H1 (cell line): ENCODE data around the gene RPL37. TPM values are rescaled to one million over a fixed set of nuclear protein-coding genes. Genes with fewer than 3 reads are reported as not detected.

Experiments used
- CTCF ChIA-PET: fragments of 300-600 bp; sonication (Branson Sonifier 250); formaldehyde crosslinking; loops from one replicate; lab custom pipeline; 2021; ENCODE audit not compliant: partially characterized antibody; lab: Charles Lee
- POLR2A ChIA-PET: fragments of 300-600 bp; sonication (Branson Sonifier 250); formaldehyde crosslinking; loops from one replicate; lab custom pipeline; 2021; ENCODE audit warnings: inconsistent platforms; ENCODE audit not compliant: partially characterized antibody; lab: Charles Lee
- DNase-seq, 2 experiments: peaks; one replicate each; pipeline versions ENCODE4 v3.0.0 to v3.0.0-alpha.2; 2010 to 2022; ENCODE audit warnings: low spot score in 2 of 2, low read depth in 1 of 2, mixed read lengths in 1 of 2
- FAIRE-seq: peaks from 2 replicates; lab custom pipeline; 2011; peaks lifted over from hg19 to GRCh38; lab: Jason Lieb, UNC
- H2AFZ ChIP-seq: 2 replicates; pipeline ENCODE4 v1.8.1; 2012; ENCODE audit warnings: low read length, inconsistent platforms
- H2AK5ac ChIP-seq: 2 replicates; pipeline ENCODE4 v1.6.1; 2013; ENCODE audit warnings: low read depth, low read length
- H2BK120ac ChIP-seq: replicated peaks from 2 replicates; pipeline ENCODE3; 2013; ENCODE audit warnings: low read depth, low read length, inconsistent platforms
- H2BK12ac ChIP-seq: 2 replicates; pipeline ENCODE4 v1.6.1; 2013; ENCODE audit warnings: low read depth, low read length
- H2BK15ac ChIP-seq: 2 replicates; pipeline ENCODE4 v1.6.1; 2013; ENCODE audit warnings: low read length
- H2BK20ac ChIP-seq: 2 replicates; pipeline ENCODE4 v1.6.1; 2013; ENCODE audit warnings: low read length
- H2BK5ac ChIP-seq: 2 replicates; pipeline ENCODE4 v1.6.1; 2013; ENCODE audit warnings: low read depth, low read length
- H3K14ac ChIP-seq: 2 replicates; pipeline ENCODE4 v1.6.1; 2013; ENCODE audit warnings: inconsistent platforms; ENCODE audit not compliant: insufficient read length
- H3K18ac ChIP-seq: 2 replicates; pipeline ENCODE4 v1.6.1; 2013; ENCODE audit warnings: low read length; ENCODE audit errors: extremely low read depth
- H3K23ac ChIP-seq: 2 replicates; pipeline ENCODE4 v1.6.1; 2013; ENCODE audit warnings: inconsistent platforms; ENCODE audit not compliant: insufficient read length
- H3K23me2 ChIP-seq: 2 replicates; pipeline ENCODE4 v1.6.1; 2013; ENCODE audit warnings: low read depth, low read length
- H3K27ac ChIP-seq: 2 replicates; pipeline ENCODE4 v1.6.1; 2011; ENCODE audit warnings: low read depth, low read length, inconsistent platforms
- H3K27me3 ChIP-seq, 4 experiments: replicated peaks in 1 of 4; 1 replicate in 1 of 4; 2 replicates in 3 of 4; pipeline versions ENCODE4 v1.6.1 to v1.8.1; 2011 to 2013; ENCODE audit warnings: low read length in 3 of 4, mild to moderate bottlenecking in 3 of 4, inconsistent platforms in 2 of 4, mixed read lengths in 2 of 4, moderate library complexity in 1 of 4; ENCODE audit not compliant: control insufficient read depth in 3 of 4, insufficient read depth in 3 of 4; ENCODE audit errors: extremely low read depth in 1 of 4
- H3K36me3 ChIP-seq, 4 experiments: 2 replicates each; pipeline versions ENCODE4 v1.6.1 to v1.8.1; 2011 to 2013; ENCODE audit warnings: mild to moderate bottlenecking in 4 of 4, low read length in 3 of 4, moderate library complexity in 2 of 4, control low read depth in 1 of 4, inconsistent platforms in 1 of 4; ENCODE audit not compliant: insufficient read depth in 4 of 4, control insufficient read depth in 2 of 4
- H3K4ac ChIP-seq: replicated peaks from 2 replicates; pipeline ENCODE3; 2013; ENCODE audit warnings: low read length, low read depth, mixed read lengths, inconsistent platforms; ENCODE audit not compliant: insufficient read length
- H3K4me1 ChIP-seq, 4 experiments: replicated peaks in 1 of 4; 1 replicate in 1 of 4; 2 replicates in 3 of 4; pipeline versions ENCODE4 v1.6.1 to v1.8.1; 2011 to 2013; ENCODE audit warnings: low read length in 3 of 4, inconsistent platforms in 2 of 4, mixed read lengths in 1 of 4; ENCODE audit not compliant: insufficient read depth in 4 of 4, control insufficient read depth in 3 of 4
- H3K4me2 ChIP-seq, 2 experiments: 2 replicates each; pipeline versions ENCODE4 v1.6.1 to v1.8.1; 2011 to 2013; ENCODE audit warnings: low read depth in 2 of 2, low read length in 2 of 2, control low read depth in 1 of 2, inconsistent platforms in 1 of 2, mild to moderate bottlenecking in 1 of 2; ENCODE audit not compliant: insufficient read depth in 1 of 2
- H3K4me3 ChIP-seq, 4 experiments: fragments of 200-600, 300-600 bp in 1 of 4; sonication (generic), shearing (Covaris generic), sonication (Bioruptor Twin) in 1 of 4; 2 replicates each; pipeline versions ENCODE4 v1.5.1 to v1.8.1; 2011 to 2016; ENCODE audit warnings: low read length in 4 of 4, low read depth in 3 of 4, control low read depth in 2 of 4, inconsistent platforms in 2 of 4, mild to moderate bottlenecking in 2 of 4, mixed read lengths in 1 of 4, moderate library complexity in 1 of 4; ENCODE audit not compliant: insufficient read depth in 2 of 4; ENCODE audit errors: extremely low read depth in 1 of 4
- H3K56ac ChIP-seq: replicated peaks from 2 replicates; pipeline ENCODE3; 2013; ENCODE audit warnings: low read depth, mild to moderate bottlenecking, mixed read lengths, low read length, inconsistent platforms; ENCODE audit not compliant: insufficient read length
- H3K79me1 ChIP-seq: 2 replicates; pipeline ENCODE4 v1.6.1; 2013; ENCODE audit warnings: low read depth, low read length, control low read depth
- H3K79me2 ChIP-seq, 2 experiments: 2 replicates each; pipeline versions ENCODE4 v1.6.1 to v1.8.1; 2012 to 2013; ENCODE audit warnings: low read length in 2 of 2, mild to moderate bottlenecking in 2 of 2, inconsistent platforms in 1 of 2; ENCODE audit not compliant: insufficient read depth in 2 of 2, control insufficient read depth in 1 of 2
- H3K9ac ChIP-seq, 4 experiments: replicated peaks in 1 of 4; 1 replicate in 1 of 4; 2 replicates in 3 of 4; pipeline versions ENCODE4 v1.6.1 to v1.8.1; 2011 to 2013; ENCODE audit warnings: low read depth in 3 of 4, low read length in 3 of 4, control low read depth in 2 of 4, mild to moderate bottlenecking in 2 of 4, moderate library complexity in 2 of 4, inconsistent platforms in 1 of 4; ENCODE audit errors: extremely low read depth in 1 of 4
- H3K9me3 ChIP-seq, 2 experiments: 2 replicates each; pipeline versions ENCODE4 v1.6.1 to v1.8.1; 2012 to 2013; ENCODE audit warnings: mild to moderate bottlenecking in 2 of 2, moderate library complexity in 2 of 2, control low read depth in 1 of 2, inconsistent platforms in 1 of 2, low read depth in 1 of 2, low read length in 1 of 2, mixed read lengths in 1 of 2; ENCODE audit not compliant: insufficient read depth in 2 of 2
- H4K20me1 ChIP-seq, 2 experiments: replicated peaks in 1 of 2; 2 replicates each; pipeline versions ENCODE3 to v1.8.1; 2011 to 2013; ENCODE audit warnings: inconsistent platforms in 2 of 2, low read length in 2 of 2, mild to moderate bottlenecking in 1 of 2; ENCODE audit not compliant: insufficient read depth in 2 of 2, control insufficient read depth in 1 of 2
- H4K5ac ChIP-seq: 2 replicates; pipeline ENCODE4 v1.6.1; 2013; ENCODE audit warnings: low read length, low read depth, mixed read lengths, inconsistent platforms; ENCODE audit not compliant: insufficient read length
- H4K8ac ChIP-seq: 2 replicates; pipeline ENCODE4 v1.8.0; 2013; ENCODE audit warnings: mild to moderate bottlenecking, moderate library complexity, low read length, inconsistent platforms; ENCODE audit not compliant: insufficient read depth; ENCODE audit errors: extremely low read depth
- H4K91ac ChIP-seq: replicated peaks from 2 replicates; pipeline ENCODE3; 2013; ENCODE audit warnings: low read length, mixed read lengths, inconsistent platforms; ENCODE audit not compliant: insufficient read length
- ATF2 ChIP-seq: IDR thresholded peaks from 2 replicates; pipeline ENCODE4 v1.6.1; 2012; ENCODE audit warnings: low read length, inconsistent platforms
- EGR1 ChIP-seq: IDR thresholded peaks from 2 replicates; pipeline ENCODE4 v1.6.1; 2011; ENCODE audit warnings: low read depth, low read length, borderline replicate concordance
- HDAC6 ChIP-seq: IDR thresholded peaks from one replicate; pipeline ENCODE4 v1.7.1; 2012; ENCODE audit warnings: low read depth, mild to moderate bottlenecking, inconsistent platforms, low read length, moderate library complexity
- JUND ChIP-seq: IDR thresholded peaks from 2 replicates; pipeline ENCODE4 v1.6.1; 2011; ENCODE audit warnings: mild to moderate bottlenecking, improper control_type of control experiment, low read length
- KDM4A ChIP-seq: IDR thresholded peaks from one replicate; pipeline ENCODE4 v1.7.1; 2012; ENCODE audit warnings: low read depth, mild to moderate bottlenecking, moderate library complexity, low read length, inconsistent platforms; ENCODE audit not compliant: severe bottlenecking
- MAX ChIP-seq: IDR thresholded peaks from 2 replicates; pipeline ENCODE4 v1.6.1; 2012; ENCODE audit warnings: inconsistent platforms
- NRF1 ChIP-seq: IDR thresholded peaks from 2 replicates; pipeline ENCODE4 v1.6.1; 2011; ENCODE audit warnings: mild to moderate bottlenecking, low read depth, low read length, improper control_type of control experiment
- RNF2 ChIP-seq: fragments of 200-900, 300-1000 bp; sonication (generic); IDR thresholded peaks from 2 replicates; pipeline ENCODE4 v1.7.1; 2016; ENCODE audit warnings: borderline replicate concordance, low read depth, mild to moderate bottlenecking, antibody characterized with exemption, low read length; ENCODE audit not compliant: poor library complexity, severe bottlenecking; ENCODE audit errors: missing control alignments
- SIRT6 ChIP-seq: IDR thresholded peaks from one replicate; pipeline ENCODE4 v1.7.1; 2012; ENCODE audit warnings: low read length, inconsistent platforms
- SUZ12 ChIP-seq: fragments of 200-600 bp; sonication (generic); IDR thresholded peaks from 2 replicates; pipeline ENCODE4 v1.6.1; 2012; ENCODE audit warnings: mild to moderate bottlenecking, inconsistent platforms, low read length, moderate library complexity, mixed read lengths
- TCF12 ChIP-seq: IDR thresholded peaks from 2 replicates; pipeline ENCODE4 v1.6.1; 2011; ENCODE audit warnings: low read depth, mild to moderate bottlenecking, low read length
- WGBS, 2 experiments: shearing (Covaris generic) in 1 of 2; methylation state at CpG; one replicate each; pipeline versions ENCODE4 v1.1.6 to v1.1.7; 2013 to 2015; ENCODE audit warnings: low lambda C conversion rate in 2 of 2, mixed read lengths in 2 of 2, inconsistent platforms in 1 of 2, low coverage in 1 of 2, missing lambda C conversion rate in 1 of 2; ENCODE audit not compliant: insufficient replicate concordance in 2 of 2, insufficient coverage in 1 of 2, insufficient read length in 1 of 2; ENCODE audit errors: extremely low coverage in 1 of 2, missing lambda C conversion rate in 1 of 2; 5-methylcytosine and 5-hydroxymethylcytosine counted together
- polyA plus RNA-seq, 7 experiments: library from polyadenylated mRNA; depleted of rRNA in 3 of 7; stranded (reverse) in 5 of 7; unstranded in 2 of 7; fragments of >200 nt in 5 of 7; fragments of 200-250 nt in 2 of 7; gene quantifications; 1 replicate in 5 of 7; 2 replicates in 1 of 7; 4 replicates in 1 of 7; pipeline versions ENCODE4 v1.2.1 to v1.2.3, GENCODE V29; 2011 to 2013; ENCODE audit warnings: missing spikeins in 2 of 7, mixed read lengths in 2 of 7
- total RNA-seq: library from RNA; stranded (reverse); fragmentation: NEBNext Ultra II Directional; extraction: Animal tissue kit (Norgen Biotek cat#: 25700); gene quantifications from 2 replicates; pipeline ENCODE4 v1.2.1, GENCODE V29; 2021

RPL37 gene
- total and polyA plus RNA-seq, 2 of the 8 experiments (the other 6 are each of a cell fraction or from before 2014, with no cell fraction given), result 467 to 1,534 TPM

- Histone ChIP-seq H3K4me3 (no peak overlapping the region), H3K27me3 (no peaks in the 10 kb centered on the region), H3K27ac (no peak overlapping the region), H3K79me1 (peaks cover 5% of the 10 kb centered on the region; the same call in 1 of the 2 replicates), H2AFZ (no peak overlapping the region), H4K91ac (no peak overlapping the region), H2BK120ac (no peak overlapping the region), H4K5ac (no peak overlapping the region), H2BK12ac (no peak overlapping the region), H3K9me3 (no peaks in the 10 kb centered on the region)
- FAIRE-seq (no peak), DNase-seq (no peak)
- 88% methylated on average over 3 of the region's 3 CpGs; no CpG with 5 or more reads in 1 of the 2 experiments for whole genome bisulfite sequencing, 2 experiments
- TF ChIP-seq EGR1 (no peak), KDM4A (no peak), NRF1 (no peak), RNF2 (no peak), MAX (no peak), SIRT6 (no peak), HDAC6 (no peak), ATF2 (no peak), JUND (no peak), TCF12 (no peak), SUZ12 (no peak)
- TF ChIP-seq, all 59 proteins: peak for 0
- Histone ChIP-seq H3K4ac (no peak overlapping the region), H3K23me2 (no peaks in the 10 kb centered on the region), H3K56ac (no peak overlapping the region), H2AK5ac (no peak overlapping the region), H3K23ac (no peak overlapping the region), H2BK15ac (no peak overlapping the region), H3K4me1 (no peaks in the 10 kb centered on the region), H3K79me2 (peaks cover 0 to 76% of the 10 kb centered on the region in 2 experiments; a peak in 3 of 4 replicates), H3K4me2 (no peak overlapping the region), H3K14ac (no peak overlapping the region), H3K9ac (no peak overlapping the region), H4K20me1 (peaks cover 3 to 7% of the 10 kb centered on the region in 2 experiments), H3K36me3 (peaks cover 0 to 10% (median 5%) of the 10 kb centered on the region in 4 experiments; a peak in 4 of 8 replicates), H2BK5ac (no peak overlapping the region), H4K8ac (no peak overlapping the region), H2BK20ac (no peak overlapping the region), H3K18ac (no peak overlapping the region)
- ChIA-PET POLR2A (interaction anchor here (0.7 to 1.7 kb wide), 3 partner anchors 11 to 52 kb away, joined by 5 to 11 read pairs (median 6); no protein-coding TSS in a partner anchor), CTCF (no interaction called here)
These were observed 54.2 kb downstream of the RPL37 start for GRCh38 chr5:40780858-40781257.
